ENCODE data around the gene ENHO.

The ENHO gene

DNA sequence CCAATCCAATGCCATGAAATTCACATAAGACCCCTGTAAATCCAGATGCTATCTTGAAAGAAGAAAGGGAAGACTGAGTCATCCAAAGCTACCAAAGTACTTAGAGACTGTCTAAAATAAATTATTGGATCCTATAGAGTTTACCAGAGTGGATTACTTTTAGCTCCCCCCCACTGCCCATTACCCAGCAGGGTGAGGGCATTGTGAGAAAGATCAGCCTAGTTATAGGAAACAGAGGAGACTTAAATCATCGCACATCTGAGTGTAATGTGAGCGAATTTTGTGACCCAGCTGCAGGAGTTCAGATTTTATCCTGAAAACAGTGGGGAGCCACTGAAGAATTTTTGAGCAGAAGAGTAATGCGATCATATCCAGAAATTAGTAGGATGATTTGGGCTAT, 1.6 kb upstream of the ENHO start:
- DNase-seq (ENCODE audit: low spot score), result no peak

DNA sequence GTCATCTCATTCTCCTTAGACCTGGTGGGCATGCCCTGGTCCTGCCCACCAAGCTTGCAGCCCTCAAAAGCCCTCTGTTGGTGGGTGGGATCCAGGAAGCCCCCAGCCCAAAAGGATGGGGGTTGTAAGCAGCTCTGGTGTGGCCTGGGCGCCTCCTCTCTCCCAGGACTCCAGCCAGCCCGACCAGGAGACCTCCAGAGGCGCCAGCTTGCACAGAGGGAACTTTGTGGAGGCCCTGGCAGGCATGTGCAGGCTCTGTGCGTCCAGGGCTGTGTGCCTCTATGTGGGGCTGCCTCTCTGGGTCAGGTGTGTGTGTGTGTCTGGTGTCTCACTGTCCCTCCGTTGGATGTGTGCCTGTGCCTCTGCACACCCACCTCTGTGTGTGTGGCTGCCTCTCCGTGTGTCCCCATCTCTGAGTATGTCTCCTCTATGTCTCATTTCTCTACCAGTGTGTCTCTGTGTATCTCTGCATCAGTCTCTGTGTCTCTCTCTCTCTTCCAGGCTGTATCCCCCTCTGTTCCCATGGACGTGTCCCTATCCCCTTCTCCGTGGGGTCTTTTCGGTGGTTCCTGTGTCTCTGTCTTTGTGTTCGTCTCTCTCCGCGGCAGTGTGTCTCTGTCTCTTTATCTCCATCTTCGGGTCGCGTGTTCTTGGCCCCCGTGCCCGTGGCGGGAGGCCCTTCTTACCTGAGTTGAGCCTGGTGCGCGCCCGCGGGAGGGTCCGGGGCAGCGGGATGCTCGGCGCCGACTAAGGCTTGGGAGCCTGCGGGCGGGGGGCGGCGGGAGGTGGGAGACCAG, 501 bp downstream of the ENHO start:
- DNase-seq (ENCODE audit: low spot score), result peak; percentile 11

DNA sequence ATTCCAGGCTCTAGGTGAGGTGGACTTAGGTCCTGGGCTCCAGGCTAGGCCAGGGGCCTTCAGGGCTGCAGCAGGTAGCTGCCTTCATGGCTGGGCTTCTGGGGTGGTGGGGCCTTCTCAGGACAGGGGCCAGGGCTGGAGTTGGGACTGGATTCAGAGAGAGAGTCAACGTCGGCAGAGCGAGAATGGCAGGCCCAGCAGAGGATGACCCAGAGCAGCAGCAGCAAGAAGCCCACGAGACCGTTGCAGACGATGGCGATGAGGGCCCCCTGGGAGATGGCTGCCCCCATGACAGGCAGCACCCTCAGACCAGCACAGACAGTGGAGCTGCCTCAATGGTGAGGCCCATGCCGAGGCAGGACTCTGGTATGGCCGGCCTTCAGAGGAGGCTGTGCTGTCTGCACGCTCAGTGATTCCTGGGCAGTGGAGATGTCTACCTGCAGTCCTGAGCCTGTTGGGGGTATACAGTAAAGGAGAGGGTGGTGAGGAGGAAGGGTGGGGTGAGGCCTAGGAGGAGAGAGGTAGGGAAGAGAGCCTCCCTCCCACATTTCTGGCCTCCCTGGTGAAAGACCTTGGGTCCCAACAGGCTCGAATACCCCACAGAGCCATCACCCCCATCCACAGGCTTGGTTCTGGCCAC, 1.3 kb downstream of the ENHO start:
- DNase-seq (ENCODE audit: low spot score), result no peak

DNA sequence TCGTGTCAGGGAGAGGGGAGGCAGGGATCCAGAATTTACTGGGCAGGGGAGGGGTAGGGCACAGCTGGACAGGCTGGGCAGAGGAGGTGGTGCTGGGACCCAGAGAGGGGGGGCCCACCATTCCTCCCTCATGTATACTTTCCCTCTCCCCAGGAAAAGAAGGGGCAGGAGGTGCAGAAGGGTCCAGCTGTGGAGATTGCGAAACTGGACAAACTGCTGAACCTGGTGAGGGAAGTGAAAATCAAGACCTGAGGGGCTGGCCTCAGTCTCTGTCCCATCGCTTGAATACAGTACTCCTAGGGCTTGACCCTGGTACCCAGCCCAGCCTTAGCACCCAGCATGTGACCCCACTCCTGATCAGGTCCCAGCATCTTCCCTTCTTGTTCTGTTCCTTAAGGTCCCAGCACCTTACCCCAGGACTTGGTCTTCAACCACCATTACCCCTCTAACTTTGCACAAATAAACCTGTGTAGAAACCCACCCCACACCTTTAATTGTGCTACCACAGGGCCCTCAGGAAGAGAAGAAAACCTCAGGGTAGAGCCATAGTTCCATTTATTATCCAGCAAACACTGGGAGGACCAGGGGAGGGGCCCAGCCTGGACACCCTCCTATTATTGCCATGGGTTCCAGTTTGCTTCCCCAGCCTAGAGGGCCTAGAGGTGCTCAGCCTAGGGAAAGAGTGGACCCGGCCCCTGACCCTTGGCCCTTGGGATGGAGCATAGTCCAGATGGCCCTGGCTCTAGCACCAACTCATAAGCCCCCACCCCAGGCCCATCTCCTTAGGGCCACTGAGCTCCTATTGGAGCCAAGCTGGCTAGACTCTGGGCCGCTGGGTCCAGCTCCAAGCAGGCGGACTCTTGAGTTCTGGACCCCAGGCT, 2.0 kb downstream of the ENHO start:
- no peak for DNase-seq (ENCODE audit: low spot score)

DNA sequence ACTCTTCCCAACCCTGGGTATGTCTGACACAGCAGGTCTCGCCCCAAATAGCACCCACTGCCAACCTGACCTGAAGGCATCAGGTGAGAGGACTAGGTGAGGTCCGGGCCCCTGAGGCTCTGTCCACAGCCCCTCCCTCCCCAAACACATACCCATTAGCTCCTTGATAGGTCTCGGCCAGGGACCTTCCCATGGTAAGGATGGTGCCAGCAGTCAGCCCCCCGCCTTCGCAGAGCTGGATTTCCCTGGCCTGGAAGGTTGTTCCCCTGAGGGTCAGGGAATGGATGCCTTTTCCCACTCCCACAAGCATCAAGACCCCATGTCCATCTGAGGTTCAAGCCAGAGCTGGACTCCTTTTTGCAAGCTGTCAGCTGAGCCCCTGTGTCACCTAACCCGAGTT, 2.7 kb downstream of the ENHO start:
- DNase-seq (ENCODE audit: low spot score), result no peak

DNA sequence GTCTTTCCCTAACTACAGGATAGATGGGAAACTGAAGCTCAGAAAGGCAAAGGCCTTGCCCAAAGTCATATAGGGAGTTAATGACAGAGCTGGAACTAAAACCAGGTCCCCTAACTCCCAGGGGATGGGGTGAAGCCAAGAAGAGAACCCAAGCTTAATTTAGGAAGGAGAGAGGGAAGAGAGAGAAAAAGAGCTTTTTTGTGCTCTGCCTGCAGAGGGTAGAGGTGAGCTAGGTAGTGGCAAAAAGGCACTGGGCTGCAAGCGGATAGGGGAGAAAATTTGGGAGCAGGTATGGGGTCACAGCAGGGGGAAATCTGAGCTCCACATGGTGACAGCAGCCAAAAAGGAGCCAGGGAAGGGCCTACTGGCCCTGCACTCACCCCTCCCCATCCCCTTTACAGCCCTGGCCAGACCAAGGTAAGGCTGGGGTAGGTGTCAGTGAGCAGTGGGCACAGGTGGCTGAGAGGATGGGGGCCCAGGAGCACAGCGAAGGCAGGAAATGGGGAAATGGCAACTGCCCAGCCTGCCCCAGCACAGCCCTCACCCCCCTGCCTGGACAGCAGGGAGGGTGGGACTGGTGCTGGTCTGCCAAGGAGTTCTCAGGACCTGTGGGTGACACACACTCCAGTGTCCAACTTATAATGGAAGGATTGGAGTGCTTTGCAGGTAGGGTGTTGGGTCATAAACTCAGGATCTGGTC, 3.3 kb downstream of the ENHO start:
- DNase-seq (ENCODE audit: low spot score), result no peak

DNA sequence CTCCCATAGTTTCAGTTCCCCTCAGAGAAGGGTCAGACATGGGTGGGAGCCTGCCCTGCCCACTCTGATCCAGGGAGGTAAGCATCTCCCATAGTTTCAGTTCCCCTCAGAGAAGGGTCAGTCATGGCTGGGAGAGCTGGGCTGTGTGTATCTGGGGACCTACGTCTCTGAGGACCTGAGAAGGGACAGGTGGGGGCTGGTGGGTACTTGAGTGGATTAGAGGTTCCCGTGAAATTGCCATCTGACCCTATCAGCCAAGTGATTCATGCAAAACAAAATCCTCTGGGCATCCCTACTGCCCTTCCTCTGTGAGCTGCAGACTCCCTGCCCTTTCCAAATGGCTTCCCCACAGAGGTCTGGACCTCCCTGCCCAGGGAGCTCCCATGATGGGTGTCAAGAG, 3.9 kb downstream of the ENHO start:
- no peak for DNase-seq (ENCODE audit: low spot score)

DNA sequence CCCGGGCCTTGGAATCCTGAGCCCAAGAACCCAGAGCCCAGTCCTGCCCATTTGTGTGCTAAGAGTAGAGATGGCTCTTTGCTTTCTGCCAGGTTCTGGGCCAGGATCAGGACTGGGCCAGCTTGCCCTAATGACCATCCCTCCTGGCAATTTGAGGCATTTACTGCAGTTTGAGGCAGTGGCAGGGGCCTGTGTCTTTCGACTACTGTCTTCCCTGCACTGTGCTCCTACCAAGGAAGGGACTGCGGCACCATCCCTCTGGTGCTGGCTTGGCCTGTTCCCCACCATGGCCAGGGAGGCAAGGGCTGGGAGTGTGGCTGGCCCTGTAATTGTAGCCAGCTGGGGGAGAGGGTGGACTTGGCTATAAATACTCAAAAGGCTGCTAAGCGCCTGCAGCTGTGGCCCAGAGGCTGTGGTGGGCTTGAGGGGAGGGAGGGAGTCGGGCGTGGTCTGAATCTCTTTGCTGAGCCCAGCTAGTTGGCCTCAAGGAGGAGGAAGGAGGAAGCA, 4.6 kb downstream of the ENHO start:
- no peak for DNase-seq (ENCODE audit: low spot score)

DNA sequence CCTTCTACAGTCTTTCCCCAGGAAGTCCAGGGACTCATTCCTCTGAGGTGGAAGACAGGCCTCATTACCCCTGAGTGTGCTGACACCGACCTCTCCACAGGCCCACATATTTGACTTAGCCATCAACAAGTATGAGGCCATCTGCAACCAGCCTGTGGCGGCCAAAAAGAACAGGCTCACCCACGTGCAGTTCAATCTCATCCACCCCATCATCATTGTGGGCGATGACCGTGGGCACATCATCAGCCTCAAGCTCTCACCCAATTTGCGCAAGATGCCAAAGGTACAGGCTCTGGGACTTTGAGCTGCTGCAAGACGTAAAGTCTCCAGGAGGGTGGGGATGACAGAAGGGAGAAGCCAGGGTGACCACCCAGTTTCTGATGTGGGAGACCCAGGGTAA, 5.6 kb downstream of the ENHO start:
- no peak for DNase-seq (ENCODE audit: low spot score)

DNA sequence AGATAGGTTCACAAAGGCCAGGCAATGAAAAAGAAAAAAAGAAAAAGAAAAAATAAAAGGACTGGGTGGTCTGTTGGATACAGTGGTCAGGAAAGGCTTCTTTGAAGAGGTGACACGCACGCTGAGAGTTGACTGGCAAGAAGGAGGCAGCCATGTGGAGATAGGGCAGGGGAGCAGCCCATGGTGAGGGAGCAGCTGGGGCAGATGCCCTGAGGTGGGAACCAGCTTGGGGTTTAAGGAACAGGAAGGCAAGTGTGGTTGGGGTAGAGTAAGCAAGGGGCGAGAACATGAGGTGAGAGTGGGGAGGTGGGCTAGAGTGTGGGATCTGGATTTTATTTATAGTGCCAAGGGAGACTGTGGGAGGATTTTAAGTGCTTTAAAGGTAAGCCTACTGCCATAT, 6.8 kb downstream of the ENHO start:
- no peak for DNase-seq (ENCODE audit: low spot score)

DNA sequence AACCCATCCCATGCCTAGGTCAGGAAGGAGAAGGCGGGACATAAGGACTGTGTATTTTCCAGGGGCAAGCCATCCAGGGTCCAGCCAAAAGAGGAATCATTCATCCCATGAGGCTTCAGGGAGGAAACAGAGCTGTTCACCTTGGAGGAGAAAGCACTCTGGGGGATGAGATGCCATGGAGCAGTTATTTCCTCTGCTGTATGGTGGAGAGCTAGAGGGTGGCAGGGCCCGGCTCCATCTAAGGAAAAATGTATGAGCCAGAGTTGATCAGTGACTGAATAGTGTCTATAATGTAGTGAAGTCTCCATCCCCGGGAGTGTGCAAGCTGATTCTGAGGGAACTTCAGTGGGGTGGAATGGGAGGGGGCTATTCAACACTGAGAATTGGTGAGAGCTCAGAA, 8.0 kb downstream of the ENHO start:
- no peak for DNase-seq (ENCODE audit: low spot score)

DNA sequence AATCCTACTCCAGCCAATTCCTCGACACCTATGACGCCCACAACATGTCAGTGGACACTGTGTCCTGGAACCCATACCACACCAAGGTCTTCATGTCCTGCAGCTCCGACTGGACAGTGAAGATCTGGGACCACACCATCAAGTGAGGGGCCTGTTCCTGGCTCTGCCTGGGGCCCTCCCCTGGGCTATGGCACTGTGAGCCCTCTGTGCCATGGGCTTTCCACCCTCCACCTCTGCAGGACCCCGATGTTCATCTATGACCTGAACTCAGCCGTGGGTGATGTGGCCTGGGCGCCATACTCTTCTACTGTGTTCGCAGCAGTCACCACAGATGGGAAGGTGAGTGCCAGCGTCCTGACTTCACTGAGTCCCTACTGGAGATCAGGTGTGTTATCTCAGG, 8.4 kb downstream of the ENHO start:
- DNase-seq (ENCODE audit: low spot score), result no peak

DNA sequence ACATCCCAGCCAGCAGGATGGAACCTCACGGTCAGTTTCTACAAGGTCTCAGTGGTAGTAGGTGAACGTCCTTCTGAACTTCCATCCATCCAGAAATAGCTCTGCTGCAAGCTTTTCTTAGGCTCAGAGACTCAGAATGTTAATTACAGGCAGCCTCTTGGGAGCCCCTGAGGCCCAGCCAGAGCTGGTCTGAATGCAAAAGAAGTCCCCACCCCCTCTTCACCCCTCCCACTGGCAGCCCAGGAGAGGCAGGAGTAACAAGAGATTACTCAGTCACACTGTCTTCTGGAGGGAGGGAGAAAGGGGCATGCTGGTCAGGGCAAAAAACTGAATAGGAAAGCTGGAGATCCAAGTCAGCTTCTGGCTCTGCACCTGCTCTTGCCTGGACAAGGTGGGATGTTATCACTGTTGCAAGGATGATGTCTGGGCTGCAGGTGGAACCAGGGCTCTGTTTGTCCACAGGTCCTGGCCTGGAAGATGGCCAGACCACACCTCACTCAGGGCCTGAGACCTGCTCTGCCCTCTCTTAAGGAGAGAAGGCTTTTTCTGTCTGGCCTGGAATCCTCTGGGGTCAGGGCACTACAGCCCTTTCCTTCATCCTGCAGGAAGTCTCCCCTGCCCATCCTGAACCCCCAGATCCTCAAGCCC, 9.1 kb downstream of the ENHO start:
- DNase-seq (ENCODE audit: low spot score), result no peak

DNA sequence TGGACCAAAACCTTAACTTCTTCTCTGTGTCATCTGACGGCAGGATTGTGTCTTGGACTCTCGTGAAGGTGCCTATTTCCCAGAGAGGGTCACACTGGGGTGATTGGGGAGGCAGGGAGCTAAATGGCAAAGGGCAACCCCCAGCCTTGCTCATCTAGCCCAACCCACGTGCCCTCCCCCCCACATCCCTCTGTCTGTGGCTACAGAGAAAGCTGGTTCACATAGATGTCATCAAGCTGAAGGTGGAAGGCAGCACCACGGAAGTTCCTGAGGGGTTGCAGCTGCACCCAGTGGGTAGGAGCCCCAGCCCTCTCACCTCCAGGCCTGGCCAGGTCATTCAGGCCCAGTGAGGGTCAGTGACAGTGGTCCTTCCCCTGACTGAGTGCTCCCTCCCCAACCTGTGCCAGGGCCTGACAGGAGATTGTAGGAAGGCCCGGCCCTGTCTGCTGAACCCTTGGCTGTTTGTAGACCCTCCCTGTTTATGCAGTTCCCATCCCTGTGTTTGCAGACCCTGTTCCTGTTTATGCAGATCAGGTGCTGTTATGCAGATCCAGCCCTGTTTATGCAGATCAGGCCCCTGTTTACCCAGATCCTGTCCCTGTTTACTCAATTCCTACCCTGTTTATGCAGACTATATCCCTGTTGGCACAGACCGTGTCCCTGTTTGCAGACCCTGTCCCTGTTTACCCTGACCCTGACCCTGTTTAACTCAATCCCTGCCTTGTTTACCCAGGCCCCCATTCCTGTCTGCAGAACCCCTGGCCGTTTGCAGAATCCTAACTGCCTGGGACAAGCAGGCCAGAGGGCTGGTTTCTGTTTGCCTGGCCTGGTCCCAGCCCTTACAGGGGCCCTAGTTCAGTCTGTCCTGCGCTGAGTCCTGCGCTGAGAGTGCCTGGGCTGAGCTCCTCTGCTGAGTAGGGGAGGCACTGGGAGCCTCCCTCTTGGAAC, 10.4 kb downstream of the ENHO start:
- DNase-seq (ENCODE audit: low spot score), result no peak

DNA sequence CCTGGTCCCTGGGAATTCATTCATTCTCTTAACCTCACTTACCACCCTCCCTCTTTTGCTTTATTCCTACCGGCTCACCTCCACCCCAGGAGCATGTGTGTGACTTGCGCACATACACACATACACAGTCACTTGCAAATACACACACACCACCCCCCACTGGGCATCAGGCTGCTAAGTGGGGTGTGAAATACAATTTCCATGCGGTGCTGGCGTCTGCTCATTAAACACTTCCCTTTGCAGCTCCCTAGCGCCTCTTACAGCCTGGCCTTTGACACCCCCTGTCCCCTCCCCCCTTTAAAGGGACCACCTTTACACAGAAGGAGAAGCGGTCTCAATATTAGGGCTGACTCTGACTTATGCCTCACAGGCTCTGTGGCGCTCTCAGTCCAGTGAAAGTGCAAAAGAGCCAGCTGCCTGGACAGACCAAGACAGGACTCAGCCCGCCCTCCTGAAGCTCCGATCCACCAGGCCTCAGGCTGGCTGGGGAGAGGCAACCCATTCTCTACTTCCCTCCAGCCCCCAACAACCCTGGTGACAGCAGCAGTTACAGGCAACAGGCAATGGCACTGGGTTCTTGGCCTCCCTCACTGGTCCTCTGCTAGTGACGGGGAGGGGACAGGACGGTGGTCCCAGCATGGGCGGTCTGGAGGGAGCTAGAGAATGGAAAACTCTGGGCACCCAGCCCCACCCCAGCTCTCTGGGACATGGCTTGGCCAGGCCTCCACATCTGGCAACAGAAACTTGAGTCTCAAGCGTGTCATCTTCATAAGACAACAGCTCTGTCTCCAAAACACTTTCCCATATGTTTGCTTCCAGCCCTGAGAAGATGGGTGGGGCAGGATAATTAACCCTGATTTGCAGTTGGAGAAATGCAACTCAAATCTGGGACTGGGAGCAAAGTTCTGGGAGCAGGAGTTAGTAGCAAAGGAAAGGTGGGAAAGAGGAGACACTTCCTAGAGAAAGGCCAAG, 12.0 kb downstream of the ENHO start:
- no peak for DNase-seq (ENCODE audit: low spot score)

DNA sequence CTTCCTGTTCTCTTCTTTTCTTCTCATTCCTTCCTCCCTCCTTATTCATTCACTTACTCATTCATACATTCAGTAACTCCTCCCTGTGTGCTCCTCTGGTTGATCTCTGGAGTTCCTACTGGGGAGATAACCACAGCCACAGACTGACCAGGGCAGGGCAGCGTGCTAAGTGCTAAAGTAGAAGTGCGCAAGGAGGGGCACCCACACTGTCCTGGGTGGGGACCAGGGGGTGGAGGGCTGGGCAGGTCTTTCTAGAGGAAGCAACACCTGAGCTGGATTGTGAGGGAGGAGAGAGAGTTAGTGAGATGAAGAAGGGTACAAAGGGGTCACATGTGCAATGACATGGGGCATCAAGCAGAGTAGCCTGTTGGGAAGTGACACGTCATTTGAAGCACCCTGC, 13.8 kb downstream of the ENHO start:
- no peak for DNase-seq (ENCODE audit: low spot score)

DNA sequence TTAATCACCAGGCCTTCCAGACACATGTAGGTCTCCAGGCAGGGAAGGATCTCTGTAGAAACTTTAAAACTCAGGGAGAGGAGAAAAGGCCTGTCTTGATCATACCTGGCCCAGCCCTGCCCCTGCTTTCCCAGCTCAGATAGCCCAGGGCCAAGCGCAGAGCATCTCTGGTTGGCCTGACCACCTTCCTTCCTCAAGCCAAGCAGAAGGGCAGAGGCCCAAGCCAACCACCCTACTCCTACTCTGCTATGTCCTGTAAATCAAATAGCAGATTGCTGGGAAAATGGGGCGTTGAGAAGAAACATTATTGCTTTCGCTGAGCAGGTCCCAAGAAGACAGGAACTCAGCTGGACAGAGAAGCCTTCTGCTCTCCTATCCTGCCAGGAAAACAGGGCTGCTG, 14.3 kb downstream of the ENHO start:
- DNase-seq (ENCODE audit: low spot score), result no peak

DNA sequence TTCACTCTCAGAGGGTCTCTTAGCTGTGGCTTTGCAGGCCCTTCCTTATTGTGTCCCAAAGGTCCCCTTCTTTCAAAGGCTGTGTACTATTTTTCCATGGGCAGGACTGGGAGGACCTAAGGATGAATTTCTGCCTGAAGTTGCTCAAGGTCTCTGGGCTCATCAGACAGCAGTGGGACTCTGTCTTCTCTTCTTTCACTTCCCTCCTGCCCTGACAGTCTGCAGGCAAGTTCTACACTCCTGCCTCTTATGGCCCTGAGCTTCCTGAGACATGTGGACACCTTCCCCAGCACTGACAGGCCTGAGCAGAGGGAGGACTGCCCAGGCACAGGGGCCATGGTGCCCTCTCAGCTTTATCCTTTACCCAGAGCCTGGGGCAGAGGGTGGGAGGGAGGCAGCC, 14.8 kb downstream of the ENHO start:
- no peak for DNase-seq (ENCODE audit: low spot score)

DNA sequence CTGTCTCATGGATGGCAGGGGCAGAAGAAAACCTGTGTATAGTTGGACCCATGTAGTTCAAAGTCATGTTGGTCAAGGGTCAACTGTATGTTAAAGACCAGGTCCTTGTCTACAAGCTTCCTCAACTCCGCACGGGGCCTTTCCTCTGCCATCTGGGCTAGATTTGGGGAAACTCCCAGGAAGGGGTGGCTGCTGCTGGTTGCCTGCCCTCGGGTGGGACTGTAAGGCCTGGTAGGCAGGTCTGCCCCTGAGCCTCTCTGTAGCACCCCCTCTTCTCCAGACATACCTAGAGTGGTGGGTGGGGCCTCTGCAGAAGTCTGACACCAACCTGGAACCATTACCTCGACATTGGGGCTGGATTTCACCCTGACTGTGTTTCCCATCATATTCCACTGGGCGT, 15.2 kb downstream of the ENHO start:
- DNase-seq (ENCODE audit: low spot score), result no peak
